HepG2 (cell line): ENCODE data around the gene TRIM10. TPM values are rescaled to one million over a fixed set of nuclear protein-coding genes. Genes with fewer than 3 reads are reported as not detected.

ENCODE experiments used
- NR2F1 ChIP-seq, 2 experiments: fragments of 450-650 bp in 1 of 2; formaldehyde crosslinking in 1 of 2; IDR thresholded peaks; 2 replicates each; pipeline versions ENCODE4 v1.5.0 to v1.6.1; 2016 to 2020; ENCODE audit warnings: mild to moderate bottlenecking in 1 of 2, missing compliant biosample characterization in 1 of 2, missing genetic modification reagents in 1 of 2, moderate library complexity in 1 of 2
- ZNF468 ChIP-seq: sonication (generic); formaldehyde crosslinking; IDR thresholded peaks from 2 replicates; pipeline ENCODE4 v1.8.0; 2022; ENCODE audit warnings: mild to moderate bottlenecking, moderate library complexity, missing genetic modification reagents
- ZNF850 ChIP-seq: sonication (generic); formaldehyde crosslinking; conservative IDR thresholded peaks from 2 replicates; pipeline ENCODE4 v1.9.0; 2021; ENCODE audit warnings: mild to moderate bottlenecking, missing genetic modification reagents
- ZSCAN21 ChIP-seq: sonication (generic); formaldehyde crosslinking; IDR thresholded peaks from 2 replicates; pipeline ENCODE4 v1.8.0; 2022; ENCODE audit warnings: mild to moderate bottlenecking, missing genetic modification reagents, moderate library complexity, borderline replicate concordance
- polyA plus RNA-seq, 8 experiments: library from polyadenylated mRNA; depleted of rRNA in 3 of 8; stranded (reverse) in 7 of 8; unstranded in 1 of 8; fragments of >200 nt; fragmentation: Illumina TruSeq in 4 of 8; extraction: Trizol in 4 of 8; gene quantifications; 2 replicates each; pipeline versions ENCODE4 v1.2.1 to v1.2.3, GENCODE V29; 2011 to 2016; ENCODE audit warnings: low read depth in 4 of 8, missing spikeins in 1 of 8, mixed read lengths in 1 of 8; ENCODE audit not compliant: insufficient read depth in 1 of 8
- total RNA-seq, 5 experiments: library from RNA; depleted of rRNA; stranded (reverse); fragments of >200 nt; fragmentation: Illumina TruSeq; extraction: Trizol; gene quantifications; 2 replicates each; pipeline ENCODE4 v1.2.3, GENCODE V29; 2016; ENCODE audit warnings: low read depth in 1 of 5
- TF ChIP-seq, protein P1 (sequence below): sonication (generic); formaldehyde crosslinking; IDR thresholded peaks from 2 replicates; pipeline ENCODE4 v1.8.1; 2023; ENCODE audit warnings: mild to moderate bottlenecking, missing genetic modification reagents
- TF ChIP-seq, protein P2 (sequence below): sonication (generic); formaldehyde crosslinking; IDR thresholded peaks from 2 replicates; pipeline ENCODE4 v1.5.1; 2020; ENCODE audit warnings: mild to moderate bottlenecking, missing genetic modification reagents, moderate library complexity
- TF ChIP-seq, protein P3 (sequence below): sonication (generic); formaldehyde crosslinking; IDR thresholded peaks from 2 replicates; pipeline ENCODE4 v1.8.0; 2022; ENCODE audit warnings: missing genetic modification reagents, mild to moderate bottlenecking, moderate library complexity, borderline replicate concordance
- TF ChIP-seq, protein P4 (sequence below): sonication (generic); formaldehyde crosslinking; IDR thresholded peaks from 2 replicates; pipeline ENCODE4 v1.8.1; 2023; ENCODE audit warnings: mild to moderate bottlenecking, inconsistent platforms, moderate library complexity, missing genetic modification reagents, borderline replicate concordance

Gene TRIM10
- total and polyA plus RNA-seq, 2 of the 13 experiments (the other 11 are each of a cell fraction or from before 2014, with no cell fraction given): 4.1 to 6.8 TPM

DNA sequence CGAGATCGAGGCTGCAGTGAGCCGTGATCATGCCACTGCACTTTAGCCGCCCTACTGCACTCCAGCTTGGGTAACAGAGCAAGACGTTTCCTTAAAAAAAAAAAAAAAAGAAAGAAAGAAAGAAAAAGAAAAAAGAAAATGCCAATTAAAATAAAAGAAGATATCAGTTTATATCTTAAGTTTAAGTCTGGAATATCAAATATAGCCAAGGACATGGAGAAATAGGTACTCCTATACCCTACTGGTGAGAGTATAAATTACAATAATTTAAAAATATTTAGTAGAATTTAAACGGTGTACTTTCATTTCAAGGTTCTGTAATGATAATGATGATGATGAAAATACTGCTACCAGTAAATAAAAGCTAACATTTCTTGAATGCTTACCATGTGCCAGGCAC is 44.3 kb downstream of the TRIM10 start (continued):
- TF ChIP-seq, protein P1, sequence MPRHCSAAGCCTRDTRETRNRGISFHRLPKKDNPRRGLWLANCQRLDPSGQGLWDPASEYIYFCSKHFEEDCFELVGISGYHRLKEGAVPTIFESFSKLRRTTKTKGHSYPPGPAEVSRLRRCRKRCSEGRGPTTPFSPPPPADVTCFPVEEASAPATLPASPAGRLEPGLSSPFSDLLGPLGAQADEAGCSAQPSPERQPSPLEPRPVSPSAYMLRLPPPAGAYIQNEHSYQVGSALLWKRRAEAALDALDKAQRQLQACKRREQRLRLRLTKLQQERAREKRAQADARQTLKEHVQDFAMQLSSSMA (CRISPR knock-in tag): no peak
- TF ChIP-seq, protein P2, sequence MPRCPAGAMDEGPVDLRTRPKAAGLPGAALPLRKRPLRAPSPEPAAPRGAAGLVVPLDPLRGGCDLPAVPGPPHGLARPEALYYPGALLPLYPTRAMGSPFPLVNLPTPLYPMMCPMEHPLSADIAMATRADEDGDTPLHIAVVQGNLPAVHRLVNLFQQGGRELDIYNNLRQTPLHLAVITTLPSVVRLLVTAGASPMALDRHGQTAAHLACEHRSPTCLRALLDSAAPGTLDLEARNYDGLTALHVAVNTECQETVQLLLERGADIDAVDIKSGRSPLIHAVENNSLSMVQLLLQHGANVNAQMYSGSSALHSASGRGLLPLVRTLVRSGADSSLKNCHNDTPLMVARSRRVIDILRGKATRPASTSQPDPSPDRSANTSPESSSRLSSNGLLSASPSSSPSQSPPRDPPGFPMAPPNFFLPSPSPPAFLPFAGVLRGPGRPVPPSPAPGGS (CRISPR knock-in tag): no peak
- TF ChIP-seq ZNF850 (CRISPR knock-in tag) (no peak), ZNF468 (CRISPR knock-in tag) (no peak), NR2F1 (CRISPR knock-in tag; IDR thresholded peaks at IDR 0.05) (no peak), ZSCAN21 (no peak)
- TF ChIP-seq, protein P3, sequence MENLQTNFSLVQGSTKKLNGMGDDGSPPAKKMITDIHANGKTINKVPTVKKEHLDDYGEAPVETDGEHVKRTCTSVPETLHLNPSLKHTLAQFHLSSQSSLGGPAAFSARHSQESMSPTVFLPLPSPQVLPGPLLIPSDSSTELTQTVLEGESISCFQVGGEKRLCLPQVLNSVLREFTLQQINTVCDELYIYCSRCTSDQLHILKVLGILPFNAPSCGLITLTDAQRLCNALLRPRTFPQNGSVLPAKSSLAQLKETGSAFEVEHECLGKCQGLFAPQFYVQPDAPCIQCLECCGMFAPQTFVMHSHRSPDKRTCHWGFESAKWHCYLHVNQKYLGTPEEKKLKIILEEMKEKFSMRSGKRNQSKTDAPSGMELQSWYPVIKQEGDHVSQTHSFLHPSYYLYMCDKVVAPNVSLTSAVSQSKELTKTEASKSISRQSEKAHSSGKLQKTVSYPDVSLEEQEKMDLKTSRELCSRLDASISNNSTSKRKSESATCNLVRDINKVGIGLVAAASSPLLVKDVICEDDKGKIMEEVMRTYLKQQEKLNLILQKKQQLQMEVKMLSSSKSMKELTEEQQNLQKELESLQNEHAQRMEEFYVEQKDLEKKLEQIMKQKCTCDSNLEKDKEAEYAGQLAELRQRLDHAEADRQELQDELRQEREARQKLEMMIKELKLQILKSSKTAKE (CRISPR knock-in tag): no peak
- TF ChIP-seq, protein P4, sequence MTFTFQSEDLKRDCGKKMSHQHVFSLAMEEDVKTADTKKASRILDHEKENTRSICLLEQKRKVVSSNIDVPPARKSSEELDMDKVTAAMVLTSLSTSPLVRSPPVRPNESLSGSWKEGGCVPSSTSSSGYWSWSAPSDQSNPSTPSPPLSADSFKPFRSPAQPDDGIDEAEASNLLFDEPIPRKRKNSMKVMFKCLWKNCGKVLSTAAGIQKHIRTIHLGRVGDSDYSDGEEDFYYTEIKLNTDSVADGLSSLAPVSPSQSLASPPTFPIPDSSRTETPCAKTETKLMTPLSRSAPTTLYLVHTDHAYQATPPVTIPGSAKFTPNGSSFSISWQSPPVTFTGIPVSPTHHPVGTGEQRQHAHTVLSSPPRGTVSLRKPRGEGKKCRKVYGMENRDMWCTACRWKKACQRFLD (CRISPR knock-in tag): no peak
